Endothelial cell of umbilical vein (primary cell): ENCODE measurements around the gene ALDH6A1. TPM values are rescaled to one million over a fixed set of nuclear protein-coding genes. Genes with fewer than 3 reads are reported as not detected.

Source experiments
- BruUV-seq: library from RNA; stranded (reverse); fragments of 400-500 nt; replicated peaks from 2 replicates; lab custom pipeline; 2021; lab: Mats Ljungman, UMichigan
- CTCF ChIA-PET: fragments of 300-600, 350-600 bp; sonication (Branson Sonifier 250); formaldehyde crosslinking; loops from one replicate; lab custom pipeline; 2021; ENCODE audit warnings: antibody characterized with exemption, inconsistent platforms; lab: Charles Lee
- POLR2A ChIA-PET: fragments of 300-600, 350-600 bp; sonication (Branson Sonifier 250); formaldehyde crosslinking; loops from one replicate; lab custom pipeline; 2021; ENCODE audit warnings: antibody characterized with exemption, inconsistent platforms; lab: Charles Lee
- DNase-seq: peaks from one replicate; pipeline ENCODE4 v3.0.0-alpha.2; 2011; ENCODE audit warnings: low read depth, low spot score
- FAIRE-seq: peaks from 2 replicates; lab custom pipeline; 2011; peaks lifted over from hg19 to GRCh38; lab: Jason Lieb, UNC
- H2AFZ ChIP-seq: 2 replicates; pipeline ENCODE4 v1.6.0; 2012; ENCODE audit warnings: low read depth, low read length, control low read depth, inconsistent platforms
- H3K27ac ChIP-seq: 2 replicates; pipeline ENCODE4 v1.5.1; 2011; ENCODE audit warnings: low read depth, mild to moderate bottlenecking, control low read depth, low read length, moderate library complexity; ENCODE audit not compliant: insufficient read depth
- H3K27me3 ChIP-seq, 2 experiments: 2 replicates each; pipeline versions ENCODE4 v1.6.0 to v1.6.1; 2011; ENCODE audit warnings: low read length in 2 of 2, mixed read lengths in 1 of 2; ENCODE audit not compliant: control insufficient read depth in 2 of 2, insufficient read depth in 2 of 2
- H3K36me3 ChIP-seq, 2 experiments: 2 replicates in 1 of 2; 3 replicates in 1 of 2; pipeline ENCODE4 v1.5.1; 2011; ENCODE audit warnings: low read length in 2 of 2, mild to moderate bottlenecking in 1 of 2, moderate library complexity in 1 of 2; ENCODE audit not compliant: control insufficient read depth in 2 of 2, insufficient read depth in 2 of 2; ENCODE audit errors: extremely low read depth in 1 of 2
- H3K4me1 ChIP-seq: 3 replicates; pipeline ENCODE4 v1.5.1; 2011; ENCODE audit warnings: mild to moderate bottlenecking, low read length; ENCODE audit not compliant: control insufficient read depth, insufficient read depth; ENCODE audit errors: extremely low read depth
- H3K4me2 ChIP-seq: 2 replicates; pipeline ENCODE4 v1.6.1; 2011; ENCODE audit warnings: low read length, control low read depth, mixed read lengths; ENCODE audit not compliant: insufficient read depth
- H3K4me3 ChIP-seq, 3 experiments: fragments of 200-600 bp in 1 of 3; sonication (generic), shearing (Covaris generic) in 1 of 3; replicated peaks in 1 of 3; 2 replicates each; pipeline ENCODE4 v1.5.1; 2011 to 2016; ENCODE audit warnings: control low read depth in 3 of 3, low read length in 3 of 3, mild to moderate bottlenecking in 2 of 3, inconsistent platforms in 1 of 3, low read depth in 1 of 3, moderate library complexity in 1 of 3; ENCODE audit not compliant: insufficient read depth in 1 of 3
- H3K79me2 ChIP-seq: 2 replicates; pipeline ENCODE4 v1.6.0; 2012; ENCODE audit warnings: low read length, inconsistent platforms; ENCODE audit not compliant: control insufficient read depth, insufficient read depth
- H3K9ac ChIP-seq: replicated peaks from 2 replicates; pipeline ENCODE3; 2011; ENCODE audit warnings: low read length, control low read depth; ENCODE audit not compliant: insufficient read depth; ENCODE audit errors: extremely low read depth
- H3K9me1 ChIP-seq: replicated peaks from 3 replicates; pipeline ENCODE4 v1.6.0; 2011; ENCODE audit warnings: mild to moderate bottlenecking, low read length; ENCODE audit not compliant: control insufficient read depth, insufficient read depth; ENCODE audit errors: extremely low read depth
- H3K9me3 ChIP-seq: replicated peaks from 2 replicates; pipeline ENCODE4 v1.5.1; 2012; ENCODE audit warnings: low read length, inconsistent platforms; ENCODE audit not compliant: control insufficient read depth, insufficient read depth
- H4K20me1 ChIP-seq: replicated peaks from 2 replicates; pipeline ENCODE3; 2011; ENCODE audit warnings: mild to moderate bottlenecking, low read length; ENCODE audit not compliant: control insufficient read depth, insufficient read depth; ENCODE audit errors: extremely low read depth
- EZH2 ChIP-seq: IDR thresholded peaks from 2 replicates; pipeline ENCODE4 v1.6.1; 2012; ENCODE audit warnings: borderline replicate concordance, low read depth, mild to moderate bottlenecking, moderate library complexity, low read length, inconsistent platforms; ENCODE audit not compliant: severe bottlenecking
- FOS ChIP-seq: IDR thresholded peaks from 2 replicates; pipeline ENCODE4 v1.6.1; 2011; ENCODE audit warnings: mild to moderate bottlenecking, low read length, moderate library complexity, borderline replicate concordance; ENCODE audit not compliant: insufficient read depth
- GATA2 ChIP-seq: IDR thresholded peaks from 2 replicates; pipeline ENCODE4 v1.7.0; 2011; ENCODE audit warnings: low read depth, mild to moderate bottlenecking, moderate library complexity, mixed read lengths, low read length; ENCODE audit not compliant: insufficient read length, insufficient read depth
- JUN ChIP-seq: IDR thresholded peaks from 2 replicates; pipeline ENCODE4 v1.6.1; 2011; ENCODE audit warnings: borderline replicate concordance, low read depth; ENCODE audit not compliant: insufficient read length, insufficient read depth
- MYC ChIP-seq: IDR thresholded peaks from one replicate; pipeline ENCODE4 v1.6.1; 2011; ENCODE audit warnings: mild to moderate bottlenecking, low read depth, low read length
- POLR2A ChIP-seq: IDR thresholded peaks from 2 replicates; pipeline ENCODE4 v1.6.1; 2012; ENCODE audit warnings: low read depth, mild to moderate bottlenecking, control low read depth, low read length
- POLR2AphosphoS5 ChIP-seq: IDR thresholded peaks from 2 replicates; pipeline ENCODE4 v1.6.1; 2012; ENCODE audit warnings: low read depth, mild to moderate bottlenecking, control low read depth, low read length, moderate library complexity; ENCODE audit not compliant: insufficient read depth
- dilution Hi-C: fragments of 300-500 bp; cut with MboI; formaldehyde crosslinking; loops from one replicate; pipeline ENCODE4 v1.15.0; 2019; ENCODE audit warnings: low sequenced_read_pairs; ENCODE audit not compliant: extremely low pct_ligation_motif_present
- intact Hi-C: fragments of 100-400 bp; cut with micrococcal nuclease; formaldehyde crosslinking; loops from one replicate; pipeline ENCODE4 v1.10.0; 2022
- polyA plus RNA-seq, 4 experiments: library from polyadenylated mRNA; depleted of rRNA in 3 of 4; stranded (reverse) in 3 of 4; unstranded in 1 of 4; fragments of >200 nt; gene quantifications; 2 replicates each; pipeline versions ENCODE4 v1.2.1 to v1.2.3, GENCODE V29; 2011 to 2012; ENCODE audit warnings: missing spikeins in 1 of 4
- total RNA-seq: library from RNA; stranded (reverse); gene quantifications from 2 replicates; pipeline ENCODE4 v1.2.3, GENCODE V29; 2021
- TF ChIP-seq, protein P1 (sequence below): IDR thresholded peaks from 2 replicates; pipeline ENCODE4 v1.6.1; 2011; ENCODE audit not compliant: insufficient read depth, insufficient read length
- TF ChIP-seq, protein P2 (sequence below), 2 donors: IDR thresholded peaks; 1 replicate in 1 of 2; 2 replicates in 1 of 2; pipeline ENCODE4 v1.5.1; 2011; ENCODE audit warnings: low read length in 2 of 2, mild to moderate bottlenecking in 2 of 2, moderate library complexity in 2 of 2, control low read depth in 1 of 2, inconsistent platforms in 1 of 2, low read depth in 1 of 2; ENCODE audit not compliant: insufficient read depth in 1 of 2; ENCODE audit errors: extremely low read depth in 1 of 2

The ALDH6A1 gene
- total and polyA plus RNA-seq, 2 donors (not counting 3 experiments of a cell fraction or from before 2014, with no cell fraction given) = 5.2 to 10.2 TPM

DNA sequence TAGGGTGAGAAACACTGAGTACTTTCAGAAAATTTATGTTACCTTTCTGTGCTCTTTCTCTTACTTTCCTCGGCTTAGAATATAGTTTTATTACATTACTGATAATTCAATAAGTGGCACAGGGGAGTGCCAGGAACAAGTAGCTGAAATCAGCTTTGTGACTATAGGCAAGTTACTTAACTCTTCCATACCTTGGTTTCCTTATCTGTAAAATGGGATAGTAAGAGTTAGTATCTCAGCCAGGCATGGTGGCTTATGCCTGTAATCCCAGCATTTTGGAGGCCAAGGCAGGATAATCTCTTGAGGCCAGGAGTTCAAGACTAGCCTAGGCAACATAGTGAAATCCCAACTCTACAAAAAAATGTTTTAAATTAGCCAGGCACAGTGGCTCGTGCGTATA lies 49.7 kb downstream of the ALDH6A1 start:
- DNase-seq (no peak), FAIRE-seq (no peak)
- Histone ChIP-seq H3K4me1 (no peaks in the 10 kb centered on the region), H3K9me1 (no peaks in the 10 kb centered on the region), H3K9me3 (no peaks in the 10 kb centered on the region), H3K4me2 (no peak overlapping the region), H3K79me2 (no peaks in the 10 kb centered on the region), H3K4me3 (no peak overlapping the region), H3K27ac (no peak overlapping the region), H4K20me1 (no peaks in the 10 kb centered on the region), H3K9ac (no peak overlapping the region), H2AFZ (no peak overlapping the region), H3K36me3 (no peaks in the 10 kb centered on the region), H3K27me3 (no peaks in the 10 kb centered on the region)
- no TSS peak for BruUV-seq
- no peak for TF ChIP-seq FOS
- no peak for TF ChIP-seq JUN
- TF ChIP-seq MYC = no peak
- no peak for TF ChIP-seq GATA2
- TF ChIP-seq, protein P1, sequence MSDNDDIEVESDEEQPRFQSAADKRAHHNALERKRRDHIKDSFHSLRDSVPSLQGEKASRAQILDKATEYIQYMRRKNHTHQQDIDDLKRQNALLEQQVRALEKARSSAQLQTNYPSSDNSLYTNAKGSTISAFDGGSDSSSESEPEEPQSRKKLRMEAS = no peak
- TF ChIP-seq, protein P2, sequence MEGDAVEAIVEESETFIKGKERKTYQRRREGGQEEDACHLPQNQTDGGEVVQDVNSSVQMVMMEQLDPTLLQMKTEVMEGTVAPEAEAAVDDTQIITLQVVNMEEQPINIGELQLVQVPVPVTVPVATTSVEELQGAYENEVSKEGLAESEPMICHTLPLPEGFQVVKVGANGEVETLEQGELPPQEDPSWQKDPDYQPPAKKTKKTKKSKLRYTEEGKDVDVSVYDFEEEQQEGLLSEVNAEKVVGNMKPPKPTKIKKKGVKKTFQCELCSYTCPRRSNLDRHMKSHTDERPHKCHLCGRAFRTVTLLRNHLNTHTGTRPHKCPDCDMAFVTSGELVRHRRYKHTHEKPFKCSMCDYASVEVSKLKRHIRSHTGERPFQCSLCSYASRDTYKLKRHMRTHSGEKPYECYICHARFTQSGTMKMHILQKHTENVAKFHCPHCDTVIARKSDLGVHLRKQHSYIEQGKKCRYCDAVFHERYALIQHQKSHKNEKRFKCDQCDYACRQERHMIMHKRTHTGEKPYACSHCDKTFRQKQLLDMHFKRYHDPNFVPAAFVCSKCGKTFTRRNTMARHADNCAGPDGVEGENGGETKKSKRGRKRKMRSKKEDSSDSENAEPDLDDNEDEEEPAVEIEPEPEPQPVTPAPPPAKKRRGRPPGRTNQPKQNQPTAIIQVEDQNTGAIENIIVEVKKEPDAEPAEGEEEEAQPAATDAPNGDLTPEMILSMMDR (IDR thresholded peaks at IDR 0.05; ENCODE audit: extremely low read depth in 1 of 2, insufficient read depth in 1 of 2, low read depth in 1 of 2, low read length in 2 of 2) = no peak
- TF ChIP-seq EZH2 = no peak
- no peak for TF ChIP-seq POLR2A
- TF ChIP-seq POLR2AphosphoS5 = no peak
- ChIA-PET CTCF (no interaction called here), POLR2A (no interaction called here)
- dilution Hi-C loops = no loop called here
- intact Hi-C loops = no loop called here
